KG1 (cell line): Measurements from ENCODE around the gene ABCA13.

Source experiments
- DNase-seq: peaks from one replicate; lab custom pipeline; 2025; lab: John Stamatoyannopoulos, UW

ABCA13 gene

DNA sequence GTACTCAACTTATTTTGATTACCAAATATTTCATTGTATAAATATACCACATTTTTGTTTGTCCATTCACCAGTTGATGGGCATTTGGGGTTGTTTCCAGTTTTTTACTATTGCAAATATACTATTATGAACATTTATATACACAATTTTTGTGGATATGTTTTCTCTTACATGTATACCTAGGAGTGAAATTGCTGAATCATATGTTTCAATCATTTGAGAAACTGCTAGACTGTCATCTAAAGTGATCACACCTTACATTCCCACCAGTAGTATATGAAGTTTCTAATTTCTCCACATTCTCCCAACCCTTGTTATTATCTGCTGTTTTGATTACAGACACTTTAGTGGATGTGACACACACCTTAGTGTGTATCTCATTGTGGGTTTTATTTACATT is 257.9 kb downstream of the ABCA13 start:
- no peak for DNase-seq

DNA sequence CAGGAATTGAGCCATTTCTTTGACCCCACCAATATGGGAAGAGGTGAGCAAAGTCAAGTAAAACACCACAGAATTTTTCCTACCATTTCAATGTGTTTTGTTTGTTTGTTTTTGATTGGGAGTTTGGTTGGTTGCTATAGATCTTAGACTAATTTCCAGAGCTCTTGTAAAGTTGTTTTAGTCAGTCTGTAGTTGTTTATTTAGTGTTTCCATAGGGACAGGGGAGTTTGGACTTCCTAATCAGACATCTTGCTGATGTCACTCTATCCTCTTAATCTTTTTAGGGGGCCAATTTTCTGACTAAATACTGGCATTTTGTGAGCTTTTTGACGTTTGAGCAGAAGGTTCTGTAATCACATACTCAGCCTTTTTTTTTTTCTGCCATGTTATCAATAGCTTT is 266.9 kb downstream of the ABCA13 start:
- DNase-seq, result no peak

DNA sequence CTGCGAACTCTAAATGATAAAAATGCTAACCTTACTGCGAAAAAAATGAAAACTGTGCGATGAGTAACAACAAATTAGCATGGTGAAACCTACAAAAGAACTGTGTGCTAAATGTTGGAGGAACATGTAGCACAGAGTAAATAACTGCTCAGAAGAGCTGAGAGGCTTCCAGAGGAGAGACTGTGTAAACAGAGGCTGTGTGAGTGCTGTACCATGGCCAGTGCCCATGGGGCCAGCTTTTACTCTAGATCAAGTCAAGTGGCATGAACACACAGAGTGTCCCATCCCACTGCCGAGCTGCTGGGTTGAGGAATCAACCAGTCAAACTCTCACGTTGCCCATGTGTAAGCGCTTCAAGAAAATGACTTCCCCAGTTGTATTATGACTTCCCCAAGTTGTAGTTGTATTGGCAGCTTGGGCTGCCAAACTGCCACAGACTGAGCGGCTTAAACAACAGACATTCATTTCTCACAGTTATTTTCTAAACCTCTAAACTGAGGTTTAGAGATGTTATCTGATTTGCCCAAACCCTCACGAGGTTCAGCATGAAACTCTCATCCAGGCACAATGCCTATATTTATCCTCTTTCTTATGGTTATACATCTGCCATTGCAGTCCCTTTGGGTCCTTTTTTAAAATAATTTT is 270.7 kb downstream of the ABCA13 start:
- DNase-seq, result no peak

DNA sequence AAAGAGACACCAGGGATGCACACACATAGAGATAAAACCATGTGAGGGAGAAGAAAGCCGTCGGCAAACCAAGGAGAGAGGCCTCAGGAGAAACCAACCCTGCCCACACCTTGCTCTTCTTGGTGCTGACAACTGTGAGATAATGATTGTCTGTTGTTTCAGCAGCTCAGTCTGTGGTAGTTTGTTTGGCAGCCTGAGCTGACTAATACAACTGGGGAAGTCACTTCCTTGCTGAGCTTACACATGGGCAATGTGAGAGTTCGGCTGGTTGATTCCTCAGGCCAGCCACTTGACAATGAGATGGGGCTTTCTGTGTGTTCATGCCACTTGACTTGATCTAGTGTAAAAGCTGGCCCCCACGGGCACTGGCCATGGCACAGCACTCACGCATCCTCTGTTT is 271.8 kb downstream of the ABCA13 start:
- DNase-seq, result no peak

DNA sequence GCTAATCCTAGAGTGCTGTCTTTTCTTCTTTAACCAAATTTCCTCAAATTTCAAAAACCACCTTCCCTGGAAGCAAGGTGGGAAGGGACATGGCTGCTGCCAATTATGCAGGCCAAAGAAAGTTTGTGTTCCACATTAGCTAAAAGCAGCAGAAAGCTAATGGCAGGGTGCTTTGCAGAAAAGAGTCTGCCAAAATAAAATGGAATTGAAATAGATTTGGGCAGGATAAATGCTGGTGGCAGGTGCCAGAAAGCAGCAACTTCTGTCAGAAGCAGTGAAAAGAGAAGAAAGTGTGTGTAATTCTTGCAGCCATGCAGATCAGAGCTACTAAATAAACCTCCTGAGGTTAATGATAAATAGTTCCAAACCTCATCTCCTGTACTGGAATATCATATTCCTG is 275.5 kb downstream of the ABCA13 start:
- no peak for DNase-seq

DNA sequence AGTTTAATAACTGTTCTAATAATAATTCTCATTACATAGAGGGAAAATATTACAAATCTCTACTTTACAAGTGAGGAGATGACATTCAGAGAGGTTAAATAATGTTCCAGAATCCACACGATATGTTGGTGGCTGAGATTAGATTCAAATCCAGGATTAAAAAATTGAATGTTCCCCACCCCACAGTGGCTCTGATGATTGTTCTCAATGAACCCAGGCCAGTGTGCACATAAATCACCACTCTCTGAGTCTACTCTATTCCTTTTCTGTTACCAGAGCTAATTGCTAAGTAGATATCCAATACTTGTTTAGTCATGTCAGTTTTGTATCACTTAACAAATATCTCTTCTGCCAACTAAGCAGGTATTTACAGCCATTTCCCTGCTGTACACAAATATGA is 281.0 kb downstream of the ABCA13 start:
- DNase-seq, result no peak

DNA sequence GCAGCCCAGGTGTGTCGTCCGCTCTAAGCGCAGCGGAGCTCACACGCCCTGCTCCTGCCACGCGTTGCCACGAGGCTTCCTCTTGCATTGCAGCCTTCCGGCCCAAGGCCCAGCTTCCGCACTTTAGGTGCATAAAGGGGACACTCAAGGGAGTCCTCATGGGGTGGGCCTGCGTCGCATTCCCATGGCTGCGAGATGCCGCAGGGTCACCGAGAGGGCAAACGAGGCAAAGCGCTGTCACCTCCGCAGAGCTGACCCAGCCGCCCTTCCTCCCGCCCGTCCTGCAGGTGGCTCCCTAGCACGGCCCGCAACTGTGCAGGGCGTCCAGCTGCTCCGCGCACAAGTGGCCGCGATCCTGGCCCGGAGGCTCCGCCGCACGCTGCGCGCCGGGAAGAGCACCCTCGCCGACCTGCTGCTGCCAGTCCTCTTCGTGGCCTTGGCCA is 283.5 kb downstream of the ABCA13 start:
- DNase-seq, result no peak

DNA sequence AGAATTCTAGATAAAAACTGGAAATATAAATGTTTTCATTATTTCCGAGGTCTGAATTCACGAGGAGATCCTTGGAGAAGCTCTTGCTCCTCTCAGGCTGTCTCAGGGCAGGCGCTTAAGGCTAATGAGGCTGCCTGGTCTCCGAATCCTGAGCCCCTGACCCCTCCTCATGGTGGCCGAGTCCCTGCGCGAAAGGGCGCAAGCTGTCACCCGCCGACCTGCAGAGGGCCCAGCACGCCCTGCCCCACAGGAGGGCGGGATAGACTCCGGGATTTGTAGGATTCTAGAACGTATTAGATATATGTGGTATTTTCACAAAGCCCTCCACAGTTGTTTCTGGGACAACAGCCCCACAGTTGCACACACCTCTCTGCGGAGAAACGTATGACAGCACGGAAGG is 284.1 kb downstream of the ABCA13 start:
- no peak for DNase-seq

DNA sequence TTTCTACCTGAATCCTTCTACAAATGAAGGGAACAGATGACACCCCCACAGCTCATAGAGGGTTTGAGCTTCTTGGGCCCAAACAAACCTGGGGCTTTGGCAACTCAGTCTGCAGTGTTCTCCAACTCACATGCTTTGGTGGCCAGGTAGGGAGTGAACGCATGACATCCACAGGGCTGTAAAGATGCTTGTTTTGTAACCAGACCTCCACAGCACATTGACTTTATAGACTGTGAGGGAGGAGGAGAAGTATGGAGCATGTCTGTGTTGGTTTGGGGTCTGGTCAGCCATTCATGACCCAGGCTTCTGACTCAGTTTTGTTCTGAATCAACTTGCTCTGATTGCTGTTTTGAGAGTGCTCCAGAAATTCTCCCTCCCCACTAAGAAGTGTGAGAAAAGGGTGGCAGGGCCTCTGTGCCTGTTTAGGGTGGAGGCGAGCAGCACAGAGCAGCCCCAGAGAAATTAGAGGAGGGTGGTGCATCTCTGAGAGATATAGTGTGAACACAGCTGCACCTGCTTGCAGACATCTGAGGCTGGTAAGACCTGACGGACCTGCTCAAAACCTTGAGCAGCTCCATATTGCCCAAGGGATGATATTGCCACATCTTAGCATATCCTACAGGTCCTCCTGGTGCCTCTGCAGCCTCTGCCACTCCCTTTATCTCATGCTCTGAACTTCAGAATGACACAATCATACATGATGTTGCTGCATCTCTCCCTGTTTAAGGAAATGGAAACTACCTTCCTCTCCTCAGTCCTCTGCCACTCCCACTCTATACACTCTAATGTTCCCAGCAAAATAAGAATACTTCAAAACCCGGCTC is 287.7 kb downstream of the ABCA13 start:
- DNase-seq, result no peak

DNA sequence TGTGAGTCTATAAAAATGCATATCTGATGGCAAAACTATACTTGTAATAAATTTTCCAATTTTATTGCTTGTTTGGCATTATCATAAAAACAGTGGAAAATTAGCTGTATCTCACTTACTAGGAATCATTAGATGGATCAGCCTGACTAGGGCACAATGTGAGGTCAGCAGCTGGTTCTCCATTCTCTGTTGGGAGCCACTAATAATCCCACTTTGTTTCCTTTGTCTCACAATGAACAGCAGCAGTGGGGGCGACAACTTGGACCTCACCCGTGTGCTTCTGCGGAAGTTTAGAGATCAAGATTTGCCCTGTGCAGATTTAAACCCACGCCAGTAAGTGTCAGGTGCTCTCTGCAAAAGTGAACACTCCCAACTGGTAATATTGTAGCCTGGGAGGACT is 295.5 kb downstream of the ABCA13 start:
- no peak for DNase-seq

DNA sequence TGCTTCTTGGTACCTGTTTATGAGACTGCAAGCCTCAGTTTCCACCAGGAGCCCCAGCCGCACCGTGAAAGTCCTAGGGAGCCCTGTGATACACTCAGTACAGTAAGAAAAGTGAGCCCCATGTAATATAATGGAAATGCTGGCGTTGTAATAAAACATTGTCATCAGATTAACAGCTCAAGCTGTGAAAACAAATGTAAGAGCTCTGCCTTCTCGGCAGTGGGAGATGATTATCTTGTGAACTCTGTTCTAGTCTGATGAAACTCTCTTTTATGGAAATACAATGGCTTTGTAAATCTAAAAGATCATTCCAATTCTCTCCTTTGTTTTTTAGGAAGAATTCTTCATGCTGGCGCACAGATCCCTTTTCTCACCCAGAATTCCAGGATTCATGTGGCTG is 299.9 kb downstream of the ABCA13 start:
- no peak for DNase-seq

DNA sequence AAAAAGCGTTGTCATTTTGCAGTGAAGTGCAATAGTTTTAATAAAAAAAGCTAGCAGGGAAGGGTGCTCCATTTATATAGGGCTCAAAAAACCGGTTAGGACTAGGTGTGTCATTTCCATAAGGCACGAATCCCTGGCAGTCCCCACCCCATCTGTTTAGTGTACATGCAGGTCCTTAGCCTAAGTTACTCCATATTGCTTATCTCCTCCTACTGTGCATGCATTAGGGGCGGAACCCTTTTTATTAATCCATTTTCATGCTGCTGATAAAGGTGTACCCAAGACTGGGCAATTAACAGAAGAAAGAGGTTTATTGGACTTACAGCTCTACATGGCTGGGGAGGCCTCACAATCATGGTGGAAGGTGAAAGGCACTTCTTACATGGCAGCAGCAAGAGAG is 301.4 kb downstream of the ABCA13 start:
- no peak for DNase-seq

DNA sequence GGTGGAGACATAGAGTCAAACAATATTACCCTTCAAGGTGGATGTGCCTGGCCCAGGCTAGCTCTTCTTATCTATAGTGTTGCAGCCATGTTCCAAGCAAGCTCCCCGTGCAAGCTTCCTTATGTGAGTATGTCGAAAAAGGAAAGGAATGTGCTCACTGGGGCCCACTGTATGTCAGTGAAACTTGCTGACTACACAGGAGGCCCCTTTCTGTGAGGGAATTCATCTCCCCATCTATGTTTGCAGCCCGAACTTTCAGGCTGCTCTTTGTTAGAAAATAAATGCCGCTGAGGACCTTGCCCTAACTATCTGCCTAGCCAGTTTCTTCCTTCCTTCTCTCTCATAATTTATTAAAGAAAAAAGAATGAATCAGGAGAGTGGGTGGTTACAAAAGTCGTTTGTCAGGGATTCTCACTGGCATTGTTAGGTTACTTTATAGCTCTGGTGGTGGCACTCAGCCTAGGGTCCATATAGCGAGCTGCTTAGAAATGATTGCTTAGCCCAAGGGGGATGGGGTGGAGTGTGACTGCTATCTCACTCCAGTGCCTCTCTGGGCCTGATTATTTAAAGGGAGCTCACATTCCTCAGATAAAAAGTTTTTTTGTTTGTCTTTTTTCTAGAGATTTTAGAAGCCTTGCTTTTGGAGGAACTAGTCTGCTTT is 302.1 kb downstream of the ABCA13 start:
- no peak for DNase-seq

DNA sequence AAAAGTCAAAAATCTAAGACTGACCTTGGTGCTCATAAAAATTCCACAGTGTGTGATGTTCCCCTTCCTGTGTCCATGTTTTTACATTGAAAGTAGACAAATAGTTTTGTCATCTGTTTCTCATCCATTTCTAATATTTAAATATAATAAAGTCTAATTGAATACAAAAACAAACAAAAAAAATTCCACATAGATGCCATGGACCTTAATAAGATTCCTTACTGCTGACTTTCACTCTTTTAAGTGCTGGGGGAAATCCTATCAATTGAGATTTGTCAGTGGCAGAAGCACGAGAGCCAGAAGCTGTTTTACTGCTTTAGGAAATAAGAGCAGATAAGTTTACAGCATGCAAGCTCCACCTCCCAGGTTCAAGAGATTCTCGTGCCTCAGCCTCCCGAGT is 310.0 kb downstream of the ABCA13 start:
- no peak for DNase-seq

DNA sequence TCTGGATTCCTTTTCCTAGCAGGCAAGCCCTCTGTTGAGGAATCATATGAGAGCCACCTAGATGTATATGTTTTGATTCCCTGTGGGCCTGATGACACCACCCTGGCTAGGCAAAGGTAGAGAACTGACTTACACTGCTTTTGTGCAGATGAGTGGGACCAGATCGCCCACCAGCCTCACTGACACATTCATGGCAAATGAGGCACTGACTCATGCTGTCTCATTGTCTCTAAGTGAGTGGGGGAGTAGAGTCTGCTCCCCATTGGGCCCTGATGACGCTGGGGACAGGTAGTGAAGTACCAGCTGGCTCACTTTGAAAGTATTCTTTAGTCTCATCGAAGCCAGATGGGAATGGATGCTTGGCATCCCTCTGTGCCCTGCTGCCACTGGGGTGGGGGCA is 326.3 kb downstream of the ABCA13 start:
- DNase-seq, result no peak

DNA sequence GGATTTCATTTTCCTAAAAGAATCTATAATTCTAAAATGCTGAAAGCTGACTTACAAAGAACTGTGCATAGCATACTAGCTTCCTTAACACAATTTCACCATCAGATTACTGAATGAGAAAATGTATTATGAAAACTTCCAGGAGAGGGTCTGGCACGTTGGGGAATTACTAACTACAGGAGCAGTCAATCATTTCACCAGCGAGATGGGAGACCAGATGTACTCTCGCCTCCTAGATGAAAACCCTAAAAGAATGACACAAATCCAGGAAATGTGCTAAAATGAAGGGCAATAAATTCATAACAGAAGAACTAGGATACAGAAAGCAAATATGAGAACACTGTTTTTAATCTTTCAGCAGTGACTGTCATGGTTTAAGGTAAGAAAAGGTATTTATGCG is 330.8 kb downstream of the ABCA13 start:
- DNase-seq, result no peak

DNA sequence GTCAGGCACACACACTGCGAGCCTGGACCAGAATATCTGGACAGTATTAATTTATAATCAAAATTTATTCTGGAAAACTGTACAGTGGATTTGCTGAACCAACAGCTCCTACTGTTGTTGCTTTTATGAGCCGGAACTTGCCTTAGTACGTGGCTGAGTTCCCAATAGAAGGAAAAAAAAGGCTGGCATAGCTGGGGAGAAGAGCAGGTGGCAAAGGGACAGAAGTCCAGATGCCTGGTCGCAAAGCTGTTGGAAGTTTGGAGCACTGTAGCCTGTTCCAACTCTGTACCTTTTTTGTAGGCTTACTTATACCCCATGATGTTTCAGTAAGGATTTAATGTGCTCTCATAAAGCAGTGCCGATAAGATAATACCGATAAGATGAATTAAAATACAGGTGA is 333.8 kb downstream of the ABCA13 start:
- no peak for DNase-seq

DNA sequence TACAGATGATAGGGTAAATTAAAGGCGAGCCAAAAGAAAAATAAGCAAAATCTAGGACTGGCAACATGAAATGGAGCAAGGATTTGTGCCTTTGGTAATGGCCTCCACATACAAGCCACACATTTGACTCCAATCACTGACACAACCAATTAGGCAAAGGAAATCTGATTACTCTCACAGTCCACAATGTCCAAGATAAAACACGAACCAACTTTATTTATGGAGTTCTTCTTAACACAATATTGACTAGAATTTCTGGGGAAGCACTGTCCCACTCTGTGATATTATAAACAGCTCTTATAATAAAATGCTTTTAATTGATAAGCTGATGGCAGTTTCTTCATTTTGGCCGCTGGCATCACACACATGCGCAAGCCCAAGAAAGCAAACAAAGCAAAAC is 334.2 kb downstream of the ABCA13 start:
- DNase-seq, result no peak

DNA sequence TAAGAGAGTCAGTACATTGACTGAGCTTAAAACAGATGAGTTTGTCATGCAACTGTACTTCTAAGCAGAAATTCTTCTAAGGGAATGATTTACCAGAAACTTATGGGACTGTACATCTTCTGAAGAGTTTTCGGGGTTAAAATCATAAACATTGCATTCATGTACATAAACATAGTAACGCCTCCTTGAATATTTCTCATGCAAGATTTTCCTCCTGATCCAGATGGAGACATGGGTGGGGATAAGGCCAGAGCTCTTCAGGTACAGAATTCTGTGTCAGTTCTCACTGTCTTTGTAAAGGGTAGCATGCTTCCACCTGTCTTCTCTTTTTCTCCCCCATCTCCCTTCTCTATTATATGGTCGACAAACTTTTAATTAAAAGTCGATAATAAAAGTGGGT is 335.3 kb downstream of the ABCA13 start:
- no peak for DNase-seq

DNA sequence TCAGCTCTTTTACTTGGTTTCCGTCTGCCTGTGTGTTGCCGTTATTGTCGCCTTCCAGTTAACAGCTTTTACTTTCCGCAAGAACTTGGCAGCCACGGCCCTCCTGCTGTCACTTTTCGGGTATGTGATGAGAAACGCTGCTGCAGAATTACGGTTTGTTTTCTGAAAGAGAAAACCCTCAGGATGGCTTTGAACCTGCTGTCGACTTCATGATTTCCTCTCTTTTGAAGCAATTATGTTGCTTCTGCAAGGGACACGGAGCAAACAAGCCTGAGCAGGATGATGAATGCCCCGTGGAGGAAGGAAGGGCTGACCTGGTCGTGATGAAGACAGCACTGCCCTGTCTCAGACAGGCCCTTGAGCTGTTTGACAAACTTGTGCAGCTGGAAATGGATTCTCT is 339.8 kb downstream of the ABCA13 start:
- no peak for DNase-seq

DNA sequence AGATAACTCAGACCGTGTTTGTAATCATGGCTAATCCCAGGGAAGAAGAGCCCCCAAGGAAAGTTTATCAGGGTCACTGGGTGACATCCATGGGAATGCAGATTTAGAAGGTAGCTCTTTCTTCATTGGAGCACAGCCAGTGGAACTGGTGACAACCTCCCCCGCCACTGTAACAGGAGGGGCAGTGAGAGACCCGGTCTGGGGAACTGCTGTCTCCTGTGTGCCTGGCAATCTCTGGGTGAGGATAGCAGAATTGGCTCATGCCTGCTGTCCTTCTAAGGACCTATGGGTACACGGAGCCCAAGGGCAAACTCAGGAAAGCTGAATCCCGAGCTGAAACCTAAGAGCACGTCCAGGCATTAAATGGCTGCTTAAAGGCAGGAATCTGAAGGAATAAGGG is 341.6 kb downstream of the ABCA13 start:
- DNase-seq, result no peak

DNA sequence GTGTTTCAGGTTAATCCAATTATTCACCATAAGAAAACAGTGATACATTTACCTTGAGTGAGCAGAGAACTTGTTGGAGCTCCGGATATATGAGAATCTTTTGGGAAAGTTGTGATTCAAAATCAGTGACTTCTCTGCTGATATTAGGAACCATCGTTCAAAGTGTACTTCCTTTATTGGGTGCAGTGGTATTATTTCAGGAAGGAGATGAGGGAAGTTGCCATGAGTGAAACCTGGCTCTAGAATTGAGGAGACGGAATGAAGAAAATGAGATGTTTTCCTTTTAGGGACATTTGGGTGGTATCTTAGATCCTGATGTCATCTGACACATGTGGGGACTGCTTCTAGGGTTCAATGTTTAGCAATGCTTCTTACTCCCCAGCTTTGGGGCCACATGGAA is 343.9 kb downstream of the ABCA13 start:
- no peak for DNase-seq

DNA sequence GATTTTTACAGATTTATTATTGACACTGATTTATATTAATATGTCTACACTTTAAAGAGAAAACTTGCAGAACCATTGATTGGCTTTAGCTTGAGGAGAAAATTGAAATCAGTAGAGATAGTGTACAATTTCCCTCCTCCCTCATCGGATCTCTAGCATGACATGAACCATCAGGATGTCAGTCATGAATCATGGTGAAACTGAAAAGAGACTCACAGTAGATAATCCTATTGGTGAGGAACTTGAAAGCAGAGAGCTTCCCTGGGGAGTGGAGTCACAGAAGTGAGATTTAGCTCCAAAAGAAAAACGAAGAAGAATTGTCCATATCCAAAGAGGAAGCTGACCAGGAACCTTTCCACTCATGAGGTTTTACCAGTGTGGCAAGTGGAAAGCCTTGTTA is 346.8 kb downstream of the ABCA13 start:
- DNase-seq, result no peak
